Upper lobe of left lung (tissue), 6 donors: ENCODE measurements around the gene TNFAIP6. TPM values are rescaled to one million over a fixed set of nuclear protein-coding genes. Genes with fewer than 3 reads are reported as not detected.
A peak's percentile ranks its signal among the peaks of the same experiment; 100 is the strongest.

Source experiments
- ATAC-seq, 2 donors: fragments of 200-7000 bp; cut with Tn5 transposase; one replicate each; pipeline ENCODE4 v1.9.1; 2022; ENCODE audit warnings: mild to moderate bottlenecking in 2 of 2, moderate library complexity in 2 of 2; ENCODE audit not compliant: low FRiP score in 2 of 2
- DNase-seq, 2 donors: peaks; one replicate each; pipeline ENCODE4 v3.0.0-alpha.2; 2019 to 2020
- H3K27ac ChIP-seq, 4 donors: fragments of 200-600 bp; sonication (generic); one replicate each; pipeline ENCODE4 v1.5.1; 2016 to 2019
- H3K27me3 ChIP-seq, 4 donors: fragments of 200-600 bp; sonication (generic); one replicate each; pipeline ENCODE4 v1.5.1; 2017 to 2019
- H3K36me3 ChIP-seq, 4 donors: fragments of 200-600 bp; sonication (generic); one replicate each; pipeline ENCODE4 v1.5.1; 2016 to 2019
- H3K4me1 ChIP-seq, 4 donors: fragments of 200-600 bp; sonication (generic); one replicate each; pipeline ENCODE4 v1.5.1; 2018 to 2019
- H3K4me3 ChIP-seq, 4 donors: fragments of 200-600 bp; sonication (generic); one replicate each; pipeline ENCODE4 v1.5.1; 2017 to 2019; ENCODE audit warnings: mild to moderate bottlenecking in 2 of 4, moderate library complexity in 1 of 4
- H3K9me3 ChIP-seq, 4 donors: fragments of 200-600 bp; sonication (generic); one replicate each; pipeline ENCODE4 v1.5.1; 2018 to 2019
- EP300 ChIP-seq, 4 donors: sonication (generic); formaldehyde crosslinking; IDR thresholded peaks; one replicate each; pipeline ENCODE4 v1.5.1; 2017; ENCODE audit warnings: antibody characterized with exemption in 4 of 4, control low read depth in 2 of 4
- POLR2A ChIP-seq, 4 donors: fragments of 450-650 bp; IDR thresholded peaks; one replicate each; pipeline ENCODE4 v1.5.1; 2016 to 2017; ENCODE audit warnings: antibody characterized with exemption in 4 of 4, mild to moderate bottlenecking in 2 of 4
- POLR2AphosphoS5 ChIP-seq, 2 donors: sonication (generic); formaldehyde crosslinking; IDR thresholded peaks; one replicate each; pipeline ENCODE4 v1.5.1; 2017; ENCODE audit warnings: antibody characterized with exemption in 2 of 2
- WGBS, 2 donors: methylation state at CpG; one replicate each; pipeline ENCODE4 v1.1.5; 2017 to 2018; 5-methylcytosine and 5-hydroxymethylcytosine counted together
- total RNA-seq, 6 donors: library from RNA; depleted of rRNA in 4 of 6; stranded (reverse); fragments of >200 nt in 4 of 6; gene quantifications; one replicate each; pipeline versions ENCODE4 v1.1.0 to v1.2.1, GENCODE V29; 2016 to 2021
- TF ChIP-seq, protein P1 (sequence below), 6 experiments: fragments of 450-650 bp in 4 of 6; fragments of 200-600 bp in 2 of 6; sonication (generic) in 2 of 6; IDR thresholded peaks; one replicate each; pipeline ENCODE4 v1.5.1; 2016 to 2019; ENCODE audit warnings: antibody characterized with exemption in 6 of 6
- donor health status: DM: no; HTN: no; CAD: no; lungs with moderate emphysema.
- donor health status: DM: no; HTN: yes; CAD: no; lungs with severe emphysema.

Gene TNFAIP6
- total RNA-seq, 6 donors from 2014 or later: 0.78 to 8.1 (median 2.2) TPM

DNA sequence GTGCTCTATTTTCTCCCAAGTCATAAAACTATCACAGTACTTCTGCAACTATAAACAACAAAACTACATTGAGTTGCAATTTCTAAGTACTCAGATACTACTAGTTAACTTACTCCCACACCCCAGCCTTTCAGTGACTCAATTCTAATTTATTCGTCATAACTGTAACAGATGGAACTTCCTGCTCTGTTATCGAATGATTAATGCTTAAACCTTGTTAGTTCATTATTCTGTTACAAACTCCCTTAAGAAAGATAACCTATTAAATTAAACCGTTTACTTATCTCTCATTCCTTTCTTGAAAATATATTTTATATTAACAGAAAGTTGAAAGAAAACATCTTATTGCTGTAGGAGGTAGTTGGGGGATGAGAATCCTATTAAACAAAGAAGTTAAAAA is 17.0 kb downstream of the TNFAIP6 start:
- TF ChIP-seq EP300 (IDR thresholded peaks at IDR 0.05): no peak
- TF ChIP-seq, protein P1, sequence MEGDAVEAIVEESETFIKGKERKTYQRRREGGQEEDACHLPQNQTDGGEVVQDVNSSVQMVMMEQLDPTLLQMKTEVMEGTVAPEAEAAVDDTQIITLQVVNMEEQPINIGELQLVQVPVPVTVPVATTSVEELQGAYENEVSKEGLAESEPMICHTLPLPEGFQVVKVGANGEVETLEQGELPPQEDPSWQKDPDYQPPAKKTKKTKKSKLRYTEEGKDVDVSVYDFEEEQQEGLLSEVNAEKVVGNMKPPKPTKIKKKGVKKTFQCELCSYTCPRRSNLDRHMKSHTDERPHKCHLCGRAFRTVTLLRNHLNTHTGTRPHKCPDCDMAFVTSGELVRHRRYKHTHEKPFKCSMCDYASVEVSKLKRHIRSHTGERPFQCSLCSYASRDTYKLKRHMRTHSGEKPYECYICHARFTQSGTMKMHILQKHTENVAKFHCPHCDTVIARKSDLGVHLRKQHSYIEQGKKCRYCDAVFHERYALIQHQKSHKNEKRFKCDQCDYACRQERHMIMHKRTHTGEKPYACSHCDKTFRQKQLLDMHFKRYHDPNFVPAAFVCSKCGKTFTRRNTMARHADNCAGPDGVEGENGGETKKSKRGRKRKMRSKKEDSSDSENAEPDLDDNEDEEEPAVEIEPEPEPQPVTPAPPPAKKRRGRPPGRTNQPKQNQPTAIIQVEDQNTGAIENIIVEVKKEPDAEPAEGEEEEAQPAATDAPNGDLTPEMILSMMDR (IDR thresholded peaks at IDR 0.05): no peak
- no peak for TF ChIP-seq POLR2A (IDR thresholded peaks at IDR 0.05)
- no peak for TF ChIP-seq POLR2AphosphoS5 (IDR thresholded peaks at IDR 0.05)
- WGBS, 2 donors: 28 to 33% methylated on average over 3 of the region's 3 CpGs
- Histone ChIP-seq H3K27me3 (no peaks in the 10 kb centered on the region), H3K4me1 (no peaks in the 10 kb centered on the region), H3K36me3 (no peaks in the 10 kb centered on the region), H3K4me3 (no peak overlapping the region), H3K9me3 (no peaks in the 10 kb centered on the region), H3K27ac (no peak overlapping the region)
- ATAC-seq (peak in 1 of 2 donors; percentile 65), DNase-seq (no peak)

DNA sequence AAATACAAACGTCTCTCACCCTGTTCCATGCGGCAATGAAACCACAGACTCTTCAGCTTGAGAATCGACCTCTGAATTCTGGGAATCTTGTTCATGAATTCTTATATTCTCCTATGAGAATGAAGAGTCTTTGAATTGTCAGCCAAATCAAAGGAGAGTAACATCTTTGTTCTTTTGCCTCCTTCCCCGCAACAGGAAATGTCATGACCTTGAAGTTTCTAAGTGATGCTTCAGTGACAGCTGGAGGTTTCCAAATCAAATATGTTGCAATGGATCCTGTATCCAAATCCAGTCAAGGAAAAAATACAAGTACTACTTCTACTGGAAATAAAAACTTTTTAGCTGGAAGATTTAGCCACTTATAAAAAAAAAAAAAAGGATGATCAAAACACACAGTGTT is 21.8 kb downstream of the TNFAIP6 start:
- DNase-seq: no peak
- TF ChIP-seq POLR2AphosphoS5 (IDR thresholded peaks at IDR 0.05): peak in 1 of 2 donors; percentile 54
- TF ChIP-seq EP300 (IDR thresholded peaks at IDR 0.05): no peak
- H3K27me3 ChIP-seq: no peaks in the 10 kb centered on the region
- H3K36me3 ChIP-seq: no peaks in the 10 kb centered on the region
- WGBS, 2 donors: 62 to 67% methylated on average over 4 of the region's 4 CpGs
- no peak for ATAC-seq
- H3K9me3 ChIP-seq: no peaks in the 10 kb centered on the region
- no peaks in the 10 kb centered on the region for H3K4me1 ChIP-seq
- peak overlapping the region in 1 of 4 donors; percentile 15 for H3K27ac ChIP-seq
- H3K4me3 ChIP-seq: no peak overlapping the region

GRCh38 chr2:151380580-151381235 is 23.3 kb downstream of the TNFAIP6 start:
- Histone ChIP-seq H3K36me3 (no peaks in the 10 kb centered on the region), H3K27me3 (no peaks in the 10 kb centered on the region), H3K9me3 (no peaks in the 10 kb centered on the region), H3K4me1 (no peaks in the 10 kb centered on the region), H3K4me3 (no peak overlapping the region), H3K27ac (no peak overlapping the region)
- TF ChIP-seq EP300 (IDR thresholded peaks at IDR 0.05): no peak
- TF ChIP-seq, protein P1 (IDR thresholded peaks at IDR 0.05): no peak
- no peak for TF ChIP-seq POLR2A (IDR thresholded peaks at IDR 0.05)
- TF ChIP-seq POLR2AphosphoS5 (IDR thresholded peaks at IDR 0.05): no peak
- DNase-seq (no peak), ATAC-seq (no peak)
- WGBS, 2 donors: 76 to 79% methylated on average over 6 of the region's 6 CpGs

- Histone ChIP-seq H3K36me3 (no peaks in the 10 kb centered on the region), H3K9me3 (no peaks in the 10 kb centered on the region), H3K4me1 (no peaks in the 10 kb centered on the region), H3K27me3 (no peaks in the 10 kb centered on the region), H3K27ac (peak overlapping the region in 1 of 4 donors; percentile 10), H3K4me3 (no peak overlapping the region)
- WGBS, 2 donors: 70% methylated on average over 2 of the region's 2 CpGs
- DNase-seq (no peak), ATAC-seq (peak in 1 of 2 donors; percentile 48)
- TF ChIP-seq, protein P1 (IDR thresholded peaks at IDR 0.05): no peak
- TF ChIP-seq EP300 (IDR thresholded peaks at IDR 0.05) (no peak), POLR2A (IDR thresholded peaks at IDR 0.05) (no peak), POLR2AphosphoS5 (IDR thresholded peaks at IDR 0.05) (no peak)
Measured at GRCh38 chr2:151381266-151381665, 23.9 kb downstream of the TNFAIP6 start.

DNA sequence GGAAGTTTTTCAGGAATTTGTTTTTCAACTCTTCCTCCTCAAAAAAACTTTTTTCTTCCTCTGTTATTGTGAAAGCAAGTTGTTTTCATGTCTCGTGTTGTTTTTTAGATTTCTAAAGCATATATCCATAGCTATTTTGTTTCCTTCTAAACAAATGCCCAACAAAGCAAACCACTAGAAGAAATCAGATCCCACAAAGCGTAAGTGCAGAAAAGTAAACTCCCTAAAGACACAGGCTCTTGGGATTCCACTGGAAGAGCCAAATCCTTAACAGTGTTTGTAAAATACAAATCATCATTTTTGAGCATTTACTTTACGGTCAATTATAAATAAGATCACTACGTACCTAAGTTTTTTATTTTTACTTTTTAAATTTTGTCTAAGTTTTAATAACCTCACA is 30.6 kb downstream of the TNFAIP6 start:
- no peaks in the 10 kb centered on the region for H3K27me3 ChIP-seq
- no peaks in the 10 kb centered on the region for H3K9me3 ChIP-seq
- H3K4me1 ChIP-seq: no peaks in the 10 kb centered on the region
- WGBS, 2 donors: 82 to 92% methylated on average over 4 of the region's 4 CpGs
- ATAC-seq: no peak
- TF ChIP-seq, protein P1 (IDR thresholded peaks at IDR 0.05): no peak
- TF ChIP-seq POLR2A (IDR thresholded peaks at IDR 0.05): no peak
- TF ChIP-seq POLR2AphosphoS5 (IDR thresholded peaks at IDR 0.05): no peak
- TF ChIP-seq EP300 (IDR thresholded peaks at IDR 0.05): no peak
- H3K27ac ChIP-seq: no peak overlapping the region
- no peaks in the 10 kb centered on the region for H3K36me3 ChIP-seq
- DNase-seq: no peak
- no peak overlapping the region for H3K4me3 ChIP-seq
